Large intestine (tissue), 3 donors: ENCODE measurements around the gene LCN1. TPM values are rescaled to one million over a fixed set of nuclear protein-coding genes. Genes with fewer than 3 reads are reported as not detected.
A peak's percentile ranks its signal among the peaks of the same experiment; 100 is the strongest.

ENCODE experiments used
- DNase-seq, 2 donors: peaks; one replicate each; pipeline versions ENCODE4 v3.0.0 to v3.0.0-alpha.2; 2013
- H3K27ac ChIP-seq: one replicate; pipeline ENCODE4 v1.5.1; 2013; ENCODE audit warnings: low read length
- H3K27me3 ChIP-seq: 2 replicates; pipeline ENCODE4 v1.6.1; 2013; ENCODE audit warnings: low read length; ENCODE audit not compliant: control insufficient read depth, insufficient read depth
- H3K36me3 ChIP-seq: 2 replicates; pipeline ENCODE4 v1.6.1; 2013; ENCODE audit warnings: low read length; ENCODE audit not compliant: control insufficient read depth, insufficient read depth
- H3K4me1 ChIP-seq: one replicate; pipeline ENCODE4 v1.6.1; 2013; ENCODE audit warnings: low read length; ENCODE audit not compliant: control insufficient read depth, insufficient read depth
- H3K4me3 ChIP-seq: one replicate; pipeline ENCODE4 v1.5.1; 2013; ENCODE audit warnings: low read length
- H3K9me3 ChIP-seq: one replicate; pipeline ENCODE4 v1.6.1; 2013; ENCODE audit warnings: mild to moderate bottlenecking, low read depth, low read length, moderate library complexity; ENCODE audit not compliant: control insufficient read depth
- WGBS: methylation state at CpG from one replicate; pipeline ENCODE4 v1.1.5; 2013; ENCODE audit warnings: low lambda C conversion rate; ENCODE audit not compliant: insufficient coverage; 5-methylcytosine and 5-hydroxymethylcytosine counted together
- polyA plus RNA-seq: library from polyadenylated mRNA; unstranded; fragments of 120-200 nt; gene quantifications from one replicate; pipeline ENCODE4 v1.2.1, GENCODE V29; 2013

LCN1 gene
- polyA plus RNA-seq, 1 donor = 0.09 TPM

DNA sequence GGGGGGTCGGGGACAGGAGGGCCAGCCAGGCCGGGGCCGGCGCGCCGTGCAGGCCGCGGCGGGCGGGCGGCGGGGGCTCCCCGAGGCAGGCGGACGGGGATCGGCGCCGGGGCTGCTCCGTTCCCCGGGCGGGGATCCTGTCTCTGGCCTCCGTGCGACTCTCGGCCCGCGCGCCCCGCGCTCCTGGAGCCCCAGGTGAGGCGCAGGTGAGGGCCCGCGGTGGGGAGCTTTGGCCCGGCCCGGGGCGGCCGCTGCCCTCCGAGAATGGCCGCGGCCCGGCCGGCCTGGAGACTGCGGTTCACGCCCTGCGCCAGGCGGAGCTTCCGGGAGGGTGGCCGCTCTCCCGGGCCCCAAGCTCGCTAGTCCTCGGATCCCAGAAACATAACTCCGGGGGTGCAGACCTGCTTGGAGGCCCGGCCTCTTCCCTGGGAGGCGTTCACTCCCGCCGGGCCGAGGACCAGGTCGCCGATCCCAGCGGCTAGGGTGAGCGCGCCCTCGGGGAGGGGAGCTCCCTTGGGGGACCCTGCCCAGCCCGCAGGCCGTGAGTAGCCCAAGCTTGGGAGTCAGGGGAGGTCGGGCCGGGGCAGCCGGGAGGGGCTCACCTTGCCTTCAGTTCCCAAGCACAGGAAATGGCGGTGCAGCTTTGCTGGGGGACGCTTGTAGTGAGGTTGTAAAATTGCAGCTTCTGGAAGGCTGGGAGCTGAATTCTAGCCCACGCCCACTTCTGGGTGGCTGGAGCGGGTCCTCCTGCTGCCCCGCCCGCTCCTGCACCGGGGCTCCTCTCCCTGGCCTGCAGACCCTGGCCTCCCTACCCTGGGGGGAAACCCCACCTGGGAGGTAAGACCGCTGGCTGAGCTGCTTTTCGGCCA, 40.9 kb upstream of the LCN1 start:
- H3K9me3 ChIP-seq = no peaks in the 10 kb centered on the region
- H3K36me3 ChIP-seq = peaks cover 21% of the 10 kb centered on the region
- peak overlapping the region; percentile 75 for H3K27ac ChIP-seq
- peaks cover 16% of the 10 kb centered on the region for H3K4me1 ChIP-seq
- no peaks in the 10 kb centered on the region for H3K27me3 ChIP-seq
- H3K4me3 ChIP-seq = peak overlapping the region; percentile 85
- WGBS = no CpG with 5 or more reads among the region's 76 CpGs
- DNase-seq = peak in 1 of 2 donors; percentile 66

- Histone ChIP-seq H3K4me1 (peaks cover 11% of the 10 kb centered on the region), H3K9me3 (no peaks in the 10 kb centered on the region), H3K27ac (peak overlapping the region; percentile 75), H3K4me3 (peak overlapping the region; percentile 85), H3K27me3 (no peaks in the 10 kb centered on the region), H3K36me3 (peaks cover 27% of the 10 kb centered on the region)
- whole genome bisulfite sequencing = no CpG with 5 or more reads among the region's 11 CpGs
- DNase-seq = no peak
Observed at GRCh38 chr9:135480940-135481310, 40.3 kb upstream of the LCN1 start.

DNA sequence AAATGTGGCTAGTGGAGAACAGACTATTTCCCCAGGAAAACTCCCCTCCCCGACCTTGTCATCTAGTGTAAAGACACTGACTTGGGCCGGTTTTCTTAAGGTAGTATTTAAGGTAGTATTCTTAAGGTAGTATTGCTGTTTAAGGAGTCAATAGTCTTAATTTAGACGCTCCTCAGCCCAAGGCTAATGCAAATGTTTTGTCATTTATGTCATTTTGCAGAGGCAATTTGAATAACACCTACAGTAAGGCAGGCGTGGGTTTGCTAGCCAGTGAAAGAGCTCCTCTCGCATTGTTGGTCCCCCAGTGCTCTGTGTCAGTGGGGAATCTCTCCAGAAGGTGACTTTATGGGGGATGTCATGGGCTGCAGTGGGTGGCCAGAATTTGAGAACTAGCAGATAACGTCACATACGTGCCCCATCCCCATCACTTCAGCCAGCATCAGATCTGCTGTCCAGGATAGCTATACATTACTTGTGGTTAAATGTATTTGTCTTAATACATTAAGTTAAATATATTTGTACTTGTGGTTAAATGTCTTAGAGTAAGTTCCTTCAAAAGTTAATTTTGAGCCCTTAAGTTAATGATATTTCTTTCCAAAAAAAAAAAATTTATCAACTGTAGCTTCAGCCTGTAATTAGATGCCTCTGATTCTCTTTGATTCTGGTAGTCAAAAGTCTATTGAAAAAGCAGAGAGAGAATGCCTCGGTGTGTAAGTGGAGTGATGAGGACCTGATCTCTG, 39.1 kb upstream of the LCN1 start:
- peaks cover 39% of the 10 kb centered on the region for H3K36me3 ChIP-seq
- H3K27me3 ChIP-seq = no peaks in the 10 kb centered on the region
- H3K4me1 ChIP-seq = peaks cover 4% of the 10 kb centered on the region
- no peak for DNase-seq
- no peak overlapping the region for H3K27ac ChIP-seq
- no peak overlapping the region for H3K4me3 ChIP-seq
- H3K9me3 ChIP-seq = no peaks in the 10 kb centered on the region
- 80% methylated on average over 1 of the region's 8 CpGs for WGBS

DNA sequence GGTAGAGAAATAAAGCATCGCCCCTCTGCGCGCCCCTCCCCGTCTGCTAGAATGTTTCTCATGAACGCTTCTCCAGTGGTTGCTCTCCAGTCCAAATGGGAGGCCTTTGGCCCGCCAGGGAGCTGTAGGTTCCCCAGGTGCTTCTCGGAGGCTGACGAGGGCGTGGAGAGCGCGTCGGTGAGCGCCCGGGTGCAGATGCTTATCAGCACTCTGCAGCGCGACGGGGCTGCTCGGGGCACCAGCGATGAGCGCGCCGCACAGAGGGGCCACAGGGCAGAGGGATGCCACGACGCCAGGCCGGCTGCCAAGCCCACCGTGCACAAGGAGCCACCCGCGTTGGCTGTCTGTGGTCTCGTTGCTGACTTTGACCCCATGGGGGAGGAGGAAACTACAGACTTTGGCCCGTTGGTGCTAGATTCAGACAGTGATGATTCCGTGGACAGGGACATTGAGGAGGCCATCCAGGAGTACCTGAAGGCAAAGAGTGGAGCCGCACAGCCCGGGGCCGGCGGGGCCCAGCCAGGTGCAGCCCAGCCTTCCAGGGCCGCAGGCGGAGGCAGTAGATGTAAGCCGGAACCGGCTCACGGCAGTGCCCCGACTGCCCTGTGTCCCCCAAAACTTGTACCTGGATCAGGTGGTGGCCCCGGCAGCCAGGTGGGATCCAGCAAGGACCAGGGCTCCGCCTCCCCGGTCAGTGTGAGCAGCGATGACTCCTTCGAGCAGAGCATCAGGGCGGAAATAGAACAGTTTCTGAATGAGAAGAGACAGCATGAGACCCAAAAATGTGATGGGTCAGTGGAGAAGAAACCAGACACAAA, 36.6 kb upstream of the LCN1 start:
- Histone ChIP-seq H3K36me3 (peaks cover 51% of the 10 kb centered on the region), H3K9me3 (no peaks in the 10 kb centered on the region), H3K4me1 (no peaks in the 10 kb centered on the region), H3K4me3 (no peak overlapping the region), H3K27ac (no peak overlapping the region), H3K27me3 (no peaks in the 10 kb centered on the region)
- WGBS = no CpG with 5 or more reads among the region's 47 CpGs
- no peak for DNase-seq

DNA sequence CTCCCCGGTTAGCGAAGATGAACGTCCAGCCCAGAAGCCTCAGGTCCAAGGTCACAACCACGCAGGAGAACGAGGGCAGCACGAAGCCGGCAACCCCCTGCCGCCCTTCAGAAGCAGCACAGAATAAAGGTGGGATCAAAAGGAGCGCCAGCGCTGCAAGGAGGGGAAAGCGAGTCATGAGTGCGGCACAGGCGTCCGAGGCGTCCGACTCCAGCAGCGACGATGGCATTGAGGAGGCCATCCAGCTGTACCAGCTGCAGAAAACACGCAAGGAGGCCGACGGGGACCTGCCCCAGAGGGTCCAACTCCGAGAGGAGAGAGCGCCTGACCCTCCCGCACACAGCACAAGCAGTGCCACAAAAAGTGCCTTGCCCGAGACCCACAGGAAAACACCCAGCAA, 35.9 kb upstream of the LCN1 start:
- H3K4me1 ChIP-seq = no peaks in the 10 kb centered on the region
- H3K27me3 ChIP-seq = no peaks in the 10 kb centered on the region
- no CpG with 5 or more reads among the region's 25 CpGs for WGBS
- H3K4me3 ChIP-seq = no peak overlapping the region
- H3K9me3 ChIP-seq = no peaks in the 10 kb centered on the region
- H3K36me3 ChIP-seq = peaks cover 51% of the 10 kb centered on the region
- no peak for DNase-seq
- H3K27ac ChIP-seq = no peak overlapping the region

GRCh38 chr9:135485832-135486231, 35.4 kb upstream of the LCN1 start:
- no peaks in the 10 kb centered on the region for H3K27me3 ChIP-seq
- H3K27ac ChIP-seq = no peak overlapping the region
- no CpG with 5 or more reads among the region's 21 CpGs for WGBS
- H3K9me3 ChIP-seq = no peaks in the 10 kb centered on the region
- peaks cover 51% of the 10 kb centered on the region for H3K36me3 ChIP-seq
- no peaks in the 10 kb centered on the region for H3K4me1 ChIP-seq
- no peak for DNase-seq
- H3K4me3 ChIP-seq = no peak overlapping the region

DNA sequence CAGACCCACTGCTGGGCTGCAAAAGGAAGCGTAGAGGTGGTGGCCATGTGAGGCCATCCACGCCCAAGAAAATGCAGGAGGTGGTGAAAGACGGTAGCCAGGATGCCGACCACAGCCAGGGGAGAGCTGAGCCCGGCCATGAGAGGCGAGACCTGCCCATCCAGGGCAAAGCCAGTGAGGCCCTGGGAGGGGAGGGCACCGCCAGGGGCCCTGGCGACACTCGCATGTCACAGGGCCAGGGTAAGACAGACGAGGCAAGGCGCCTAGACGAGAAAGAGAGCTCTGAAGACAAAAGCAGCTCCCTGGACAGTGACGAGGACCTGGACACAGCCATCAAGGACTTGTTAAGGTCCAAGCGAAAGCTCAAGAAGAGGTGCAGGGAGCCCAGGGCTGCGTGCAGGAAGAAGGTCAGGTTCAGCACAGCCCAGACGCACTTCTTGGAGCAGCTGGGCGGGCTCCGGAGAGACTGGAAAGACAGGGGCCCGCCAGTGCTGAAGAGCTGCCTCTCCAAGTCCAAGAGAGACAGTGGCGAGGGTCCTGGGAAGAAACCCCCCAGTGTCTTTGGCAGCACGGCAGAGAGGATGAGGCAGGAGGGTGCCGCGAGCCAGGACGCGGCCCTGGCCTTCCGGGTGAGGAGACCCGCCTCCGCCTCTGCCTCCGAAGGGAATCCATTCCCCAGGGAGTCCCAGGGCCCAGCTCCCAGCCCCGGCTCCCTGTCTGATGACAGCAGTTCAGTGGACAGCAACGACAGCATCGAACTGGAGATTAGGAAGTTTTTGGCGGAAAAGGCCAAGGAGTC, 34.8 kb upstream of the LCN1 start:
- whole genome bisulfite sequencing = no CpG with 5 or more reads among the region's 33 CpGs
- Histone ChIP-seq H3K27ac (no peak overlapping the region), H3K36me3 (peaks cover 51% of the 10 kb centered on the region)

DNA sequence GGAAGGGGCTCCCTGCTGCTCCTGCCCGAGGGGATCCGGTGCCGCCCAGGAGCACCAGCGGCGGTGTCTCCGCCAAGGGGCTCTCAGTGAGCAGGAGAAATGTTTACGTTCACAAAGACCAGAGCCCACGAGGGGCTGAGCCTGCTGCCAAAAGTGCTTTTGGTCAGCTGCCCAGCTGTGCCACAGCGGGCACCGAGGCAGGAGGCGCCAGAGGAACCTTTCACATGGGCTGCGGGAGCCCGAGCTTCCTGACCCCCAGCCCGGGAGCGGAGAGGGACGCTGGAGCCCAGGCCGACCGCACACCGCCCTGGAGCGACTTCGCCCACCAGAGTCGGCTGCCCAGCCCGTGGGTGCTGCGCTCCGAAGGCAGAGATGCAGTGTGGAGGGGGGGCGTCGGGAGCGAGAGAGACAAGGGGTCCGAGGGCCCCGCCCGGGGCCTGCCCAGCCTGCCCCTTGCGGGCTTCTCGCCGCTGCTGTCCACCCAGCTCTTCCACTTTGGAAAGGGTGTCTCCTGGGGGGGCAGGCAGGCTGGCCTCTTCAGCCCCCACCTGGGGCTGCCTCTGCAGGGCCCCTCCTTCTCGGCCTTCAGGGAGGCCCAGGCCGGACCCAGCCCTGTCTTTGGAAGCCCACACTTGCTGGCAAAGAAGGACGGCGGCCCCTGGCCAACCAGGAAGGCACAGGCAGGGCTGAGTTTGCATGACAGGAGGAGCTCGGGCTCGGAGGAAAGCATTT, 33.8 kb upstream of the LCN1 start:
- H3K9me3 ChIP-seq = no peaks in the 10 kb centered on the region
- no peaks in the 10 kb centered on the region for H3K4me1 ChIP-seq
- WGBS = no CpG with 5 or more reads among the region's 40 CpGs
- no peak for DNase-seq
- H3K27ac ChIP-seq = no peak overlapping the region
- no peaks in the 10 kb centered on the region for H3K27me3 ChIP-seq
- H3K36me3 ChIP-seq = peaks cover 51% of the 10 kb centered on the region
- H3K4me3 ChIP-seq = no peak overlapping the region

More for the DNA sequence above, 34.8 kb upstream of the LCN1 start:
- no peaks in the 10 kb centered on the region for H3K27me3 ChIP-seq
- no peak overlapping the region for H3K4me3 ChIP-seq
- H3K4me1 ChIP-seq = no peaks in the 10 kb centered on the region
- H3K9me3 ChIP-seq = no peaks in the 10 kb centered on the region
- no peak for DNase-seq

DNA sequence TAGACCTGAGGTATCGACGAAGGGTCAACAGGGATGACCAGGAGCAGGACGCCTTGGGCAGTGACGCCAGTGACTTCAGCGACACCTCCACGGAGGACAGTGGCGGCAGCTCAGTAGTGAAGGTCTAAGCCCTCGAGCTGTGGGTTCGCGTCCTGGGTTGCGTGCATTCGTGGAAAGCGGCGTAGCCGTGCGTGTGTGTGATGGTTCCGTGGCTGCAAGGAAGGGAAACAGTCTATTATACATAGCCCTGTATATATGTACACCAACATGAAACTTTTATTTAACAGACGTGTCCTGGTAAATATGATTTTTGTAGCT, 33.3 kb upstream of the LCN1 start:
- peaks cover 51% of the 10 kb centered on the region for H3K36me3 ChIP-seq
- no CpG with 5 or more reads among the region's 18 CpGs for WGBS

More for the DNA sequence above, 33.3 kb upstream of the LCN1 start:
- H3K27me3 ChIP-seq = no peaks in the 10 kb centered on the region
- DNase-seq = no peak
- H3K9me3 ChIP-seq = no peaks in the 10 kb centered on the region
- no peaks in the 10 kb centered on the region for H3K4me1 ChIP-seq
- H3K27ac ChIP-seq = no peak overlapping the region
- H3K4me3 ChIP-seq = no peak overlapping the region
